NCI-H146 treated with DMSO at 0.1 percent for 48 hours (cell line): Measurements from ENCODE around the gene NBL1.
A peak's percentile ranks its signal among the peaks of the same experiment; 100 is the strongest.

Source experiments
- DNase-seq: peaks from one replicate; lab custom pipeline; 2025; ENCODE audit not compliant: unreplicated experiment; lab: John Stamatoyannopoulos, UW

Gene NBL1

DNA sequence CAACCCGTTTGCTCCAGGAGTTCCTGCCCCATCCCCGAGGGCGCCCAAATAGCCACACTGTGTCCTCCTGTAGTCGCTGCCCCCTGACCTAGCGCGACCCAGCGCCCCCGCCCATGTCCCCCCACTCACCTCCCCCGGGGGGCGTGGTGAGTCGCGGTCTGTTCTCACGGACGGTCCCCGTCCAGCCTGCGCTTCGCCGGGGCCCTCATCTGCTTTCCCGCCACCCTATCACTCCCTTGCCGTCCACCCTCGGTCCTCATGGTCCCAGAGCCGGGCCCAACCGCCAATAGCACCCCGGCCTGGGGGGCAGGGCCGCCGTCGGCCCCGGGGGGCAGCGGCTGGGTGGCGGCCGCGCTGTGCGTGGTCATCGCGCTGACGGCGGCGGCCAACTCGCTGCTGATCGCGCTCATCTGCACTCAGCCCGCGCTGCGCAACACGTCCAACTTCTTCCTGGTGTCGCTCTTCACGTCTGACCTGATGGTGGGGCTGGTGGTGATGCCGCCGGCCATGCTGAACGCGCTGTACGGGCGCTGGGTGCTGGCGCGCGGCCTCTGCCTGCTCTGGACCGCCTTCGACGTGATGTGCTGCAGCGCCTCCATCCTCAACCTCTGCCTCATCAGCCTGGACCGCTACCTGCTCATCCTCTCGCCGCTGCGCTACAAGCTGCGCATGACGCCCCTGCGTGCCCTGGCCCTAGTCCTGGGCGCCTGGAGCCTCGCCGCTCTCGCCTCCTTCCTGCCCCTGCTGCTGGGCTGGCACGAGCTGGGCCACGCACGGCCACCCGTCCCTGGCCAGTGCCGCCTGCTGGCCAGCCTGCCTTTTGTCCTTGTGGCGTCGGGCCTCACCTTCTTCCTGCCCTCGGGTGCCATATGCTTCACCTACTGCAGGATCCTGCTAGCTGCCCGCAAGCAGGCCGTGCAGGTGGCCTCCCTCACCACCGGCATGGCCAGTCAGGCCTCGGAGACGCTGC lies 21.7 kb downstream of the NBL1 start:
- DNase-seq = no peak

DNA sequence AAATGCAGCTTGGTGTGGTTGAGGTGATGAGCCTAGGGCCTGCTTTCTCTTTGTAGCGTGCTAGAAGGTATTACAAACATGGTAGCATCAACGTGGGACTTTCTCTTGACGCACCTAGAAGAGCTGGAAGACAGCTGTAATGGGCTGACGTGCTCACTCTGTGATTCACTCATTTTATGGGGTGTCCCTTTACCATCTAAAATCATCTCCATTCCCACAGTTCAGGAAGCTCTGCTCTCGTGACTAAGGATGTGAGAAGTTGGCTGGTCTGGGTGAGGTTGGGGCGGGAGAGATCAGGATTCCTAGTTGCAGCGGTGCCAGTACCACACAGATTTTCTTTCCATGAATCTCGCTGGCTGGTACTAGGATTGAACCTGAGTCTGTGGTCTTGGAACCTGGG lies 24.8 kb downstream of the NBL1 start:
- DNase-seq = no peak

GRCh38 chr1:19670787-19671186 lies 26.7 kb downstream of the NBL1 start:
- DNase-seq = no peak

DNA sequence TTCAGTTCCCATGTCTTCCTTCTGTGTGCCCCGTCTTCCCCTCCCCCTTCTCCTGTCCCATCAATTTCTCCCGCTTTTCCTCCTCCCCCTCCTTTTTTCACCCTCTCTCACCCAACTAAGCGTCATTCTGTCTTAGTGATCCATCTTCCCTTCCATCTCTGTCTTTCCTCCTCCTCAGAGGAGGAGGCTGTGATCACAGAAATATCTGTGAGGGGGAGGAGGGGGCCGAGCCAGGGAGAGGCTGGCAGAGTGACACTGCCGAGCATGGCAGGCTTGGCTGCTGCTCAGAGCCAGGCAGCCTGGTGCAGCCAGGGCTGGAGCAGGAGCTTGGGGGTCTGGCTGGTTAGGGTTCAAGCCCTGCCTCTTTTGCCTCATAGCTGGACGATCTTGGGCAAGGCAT lies 28.1 kb downstream of the NBL1 start:
- DNase-seq = no peak

GRCh38 chr1:19675797-19676196 lies 31.7 kb downstream of the NBL1 start:
- no peak for DNase-seq

GRCh38 chr1:19676438-19676922 lies 32.4 kb downstream of the NBL1 start:
- no peak for DNase-seq

DNA sequence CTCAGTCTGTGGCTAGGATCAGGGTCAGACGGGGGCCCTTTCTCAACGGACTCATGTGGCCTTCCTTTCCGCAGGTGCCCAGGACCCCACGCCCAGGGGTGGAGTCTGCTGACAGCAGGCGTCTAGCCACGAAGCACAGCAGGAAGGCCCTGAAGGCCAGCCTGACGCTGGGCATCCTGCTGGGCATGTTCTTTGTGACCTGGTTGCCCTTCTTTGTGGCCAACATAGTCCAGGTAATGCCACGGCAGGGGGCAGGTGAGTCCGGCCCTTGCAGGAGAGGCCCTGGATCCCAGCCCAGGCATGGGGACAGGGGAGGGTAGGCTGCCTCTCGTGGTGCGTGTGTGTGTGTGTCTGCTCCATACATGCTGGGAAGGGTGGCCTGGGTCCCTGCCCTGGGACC lies 34.4 kb downstream of the NBL1 start:
- DNase-seq = peak; percentile 59

- DNase-seq = no peak
Observed at GRCh38 chr1:19678931-19679453, 34.9 kb downstream of the NBL1 start.

DNA sequence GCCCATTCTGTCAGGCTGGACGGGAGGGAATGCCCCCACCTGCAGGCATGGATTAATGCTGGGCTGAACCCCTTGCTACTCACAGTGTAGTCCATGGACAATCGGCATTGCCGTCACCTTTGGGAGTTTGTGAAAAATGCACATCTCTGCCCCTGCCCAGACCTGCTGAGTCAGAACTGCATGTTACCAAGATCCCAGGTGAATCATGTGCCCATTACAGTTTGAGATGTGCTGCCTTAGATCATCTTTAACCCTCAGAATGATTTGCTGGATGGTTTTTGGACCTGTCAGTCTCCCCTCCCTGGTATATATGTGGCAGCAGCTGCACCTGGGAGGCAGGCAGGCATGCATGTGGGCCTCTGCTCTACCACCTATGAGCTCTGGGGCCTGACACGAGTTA lies 35.6 kb downstream of the NBL1 start:
- no peak for DNase-seq

DNA sequence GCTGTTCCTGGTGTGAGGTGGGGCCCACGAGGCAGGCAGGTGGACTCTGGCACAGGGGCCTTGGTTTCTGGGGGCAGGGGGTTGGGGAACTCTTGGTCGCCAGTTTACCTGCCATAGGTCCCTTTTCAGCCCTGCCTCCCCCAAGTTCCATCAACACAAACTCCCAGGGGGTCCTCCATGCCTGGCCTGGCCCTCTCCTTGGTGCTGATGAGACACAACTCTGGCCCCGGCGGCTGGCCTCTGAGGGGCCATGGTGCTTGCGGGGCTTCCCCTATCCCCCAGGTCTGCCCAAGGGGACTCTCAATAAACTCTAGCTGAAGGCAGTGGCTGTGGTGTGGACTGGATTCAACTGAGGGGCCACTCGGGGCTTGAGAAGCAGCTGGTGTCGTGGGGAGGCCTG lies 36.5 kb downstream of the NBL1 start:
- DNase-seq = no peak

DNA sequence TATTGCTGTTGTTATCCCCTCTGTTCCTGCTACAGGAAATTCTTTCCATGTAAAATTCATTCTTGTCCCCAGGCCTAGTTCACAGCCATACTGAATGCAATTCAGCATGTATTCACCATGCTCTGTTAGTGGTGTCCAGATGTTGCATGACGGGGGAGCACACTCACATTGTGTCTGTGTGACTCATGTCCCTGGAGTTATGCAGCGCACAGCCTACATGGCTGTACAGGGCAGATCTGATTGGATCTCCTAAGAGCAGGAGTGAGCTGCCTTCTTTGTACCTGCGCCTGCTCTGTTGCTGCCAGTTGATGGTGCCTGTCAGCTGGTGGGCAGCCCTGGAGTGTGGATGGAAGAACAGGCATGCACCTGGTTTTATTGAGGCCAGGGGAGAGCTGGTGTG lies 38.1 kb downstream of the NBL1 start:
- DNase-seq = no peak

GRCh38 chr1:19682901-19683300 lies 38.8 kb downstream of the NBL1 start:
- DNase-seq = no peak

GRCh38 chr1:19683351-19683750 lies 39.2 kb downstream of the NBL1 start:
- DNase-seq = no peak

- no peak for DNase-seq
Observed at GRCh38 chr1:19684677-19685076, 40.6 kb downstream of the NBL1 start.

GRCh38 chr1:19685994-19686393 lies 41.9 kb downstream of the NBL1 start:
- DNase-seq = no peak

- DNase-seq = no peak
Observed at GRCh38 chr1:19687414-19687813, 43.3 kb downstream of the NBL1 start.

GRCh38 chr1:19688041-19688842 lies 44.1 kb downstream of the NBL1 start:
- no peak for DNase-seq

GRCh38 chr1:19689085-19689757 lies 45.1 kb downstream of the NBL1 start:
- DNase-seq = peak; percentile 12

DNA sequence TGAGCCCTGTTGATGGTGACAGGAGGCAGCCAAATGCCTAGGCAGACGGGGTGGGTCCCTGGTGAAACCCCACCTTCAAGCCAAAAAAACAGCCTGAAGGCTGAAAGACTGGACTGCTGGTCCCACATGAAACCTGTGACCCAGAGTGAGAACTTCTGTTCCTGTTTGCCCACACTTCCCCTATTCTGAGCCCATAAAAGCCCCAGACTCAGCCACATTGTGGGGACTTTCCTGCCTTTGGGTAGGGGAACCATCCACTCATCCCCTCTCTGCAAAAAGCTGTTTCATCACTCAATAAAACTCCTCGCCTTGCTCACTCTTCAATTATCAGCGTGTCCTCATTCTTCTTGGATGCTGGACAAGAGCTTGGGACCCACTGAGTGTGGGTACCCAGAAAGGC lies 45.7 kb downstream of the NBL1 start:
- DNase-seq = no peak

GRCh38 chr1:19690342-19690741 lies 46.2 kb downstream of the NBL1 start:
- no peak for DNase-seq

DNA sequence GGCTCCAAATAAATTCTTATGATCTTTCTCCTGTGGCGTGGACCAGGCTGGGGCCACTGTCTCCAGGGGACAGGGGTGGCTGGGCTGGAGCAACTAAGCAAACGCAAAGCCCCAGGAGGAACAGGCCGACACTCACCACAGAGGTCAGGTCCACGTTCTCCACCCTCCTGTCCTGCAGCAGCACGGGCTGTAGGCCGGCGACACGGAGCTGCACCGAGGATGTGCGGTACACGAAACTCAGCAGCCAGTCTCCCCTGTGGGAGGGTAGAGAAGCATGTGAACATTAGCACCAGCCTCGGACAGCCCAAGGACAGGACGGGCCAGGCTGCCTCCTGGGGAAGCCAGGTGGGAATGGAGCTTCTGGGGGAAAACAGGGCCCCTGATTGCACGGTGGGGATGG lies 50.2 kb downstream of the NBL1 start:
- DNase-seq = no peak
